ENCODE data around the gene NUP35.
"Not testable (repeated sequence)": the region's sequence is repeated elsewhere in the genome, so short reads cannot be mapped to it uniquely, and the experiment has no call there.

Gene NUP35

GRCh38 chr2:183134016-183134415 is 9.8 kb downstream of the NUP35 start:
- DNase-seq (ENCODE audit: low spot score), result no peak

GRCh38 chr2:183148955-183149354 is 24.7 kb downstream of the NUP35 start:
- no peak for DNase-seq (ENCODE audit: low spot score)

- DNase-seq (ENCODE audit: low spot score), result no peak
Measured at GRCh38 chr2:183149489-183149888, 25.2 kb downstream of the NUP35 start.

- not testable (repeated sequence) for DNase-seq (ENCODE audit: low spot score)
Measured at GRCh38 chr2:183152280-183152679, 28.0 kb downstream of the NUP35 start.

GRCh38 chr2:183153967-183154366 is 29.7 kb downstream of the NUP35 start:
- DNase-seq (ENCODE audit: low spot score), result no peak

- DNase-seq (ENCODE audit: low spot score), result not testable (repeated sequence)
Measured at GRCh38 chr2:183154772-183155171, 30.5 kb downstream of the NUP35 start.

- DNase-seq (ENCODE audit: low spot score), result no peak
Measured at GRCh38 chr2:183157131-183157530, 32.9 kb downstream of the NUP35 start.

- no peak for DNase-seq (ENCODE audit: low spot score)
Measured at GRCh38 chr2:183162362-183162761, 38.1 kb downstream of the NUP35 start.

GRCh38 chr2:183163821-183164649 is 39.8 kb downstream of the NUP35 start:
- DNase-seq (ENCODE audit: low spot score), result no peak

GRCh38 chr2:183164650-183165015 is 40.4 kb downstream of the NUP35 start:
- DNase-seq (ENCODE audit: low spot score), result no peak

- DNase-seq (ENCODE audit: low spot score), result no peak
Measured at GRCh38 chr2:183166210-183166609, 42.0 kb downstream of the NUP35 start.

- DNase-seq (ENCODE audit: low spot score), result not testable (repeated sequence)
Measured at GRCh38 chr2:183166976-183167375, 42.7 kb downstream of the NUP35 start.

- DNase-seq (ENCODE audit: low spot score), result no peak
Measured at GRCh38 chr2:183172220-183172887, 48.1 kb downstream of the NUP35 start.

GRCh38 chr2:183179156-183179555 is 54.9 kb downstream of the NUP35 start:
- no peak for DNase-seq (ENCODE audit: low spot score)

GRCh38 chr2:183185534-183185933 is 61.3 kb downstream of the NUP35 start:
- no peak for DNase-seq (ENCODE audit: low spot score)

- no peak for DNase-seq (ENCODE audit: low spot score)
Measured at GRCh38 chr2:183186296-183186695, 62.1 kb downstream of the NUP35 start.

GRCh38 chr2:183186766-183187165 is 62.5 kb downstream of the NUP35 start:
- no peak for DNase-seq (ENCODE audit: low spot score)

GRCh38 chr2:183192343-183192742 is 68.1 kb downstream of the NUP35 start:
- DNase-seq (ENCODE audit: low spot score), result no peak

- no peak for DNase-seq (ENCODE audit: low spot score)
Measured at GRCh38 chr2:183193904-183194303, 69.7 kb downstream of the NUP35 start.

- DNase-seq (ENCODE audit: low spot score), result no peak
Measured at GRCh38 chr2:183195397-183195796, 71.2 kb downstream of the NUP35 start.

- DNase-seq (ENCODE audit: low spot score), result no peak
Measured at GRCh38 chr2:183195998-183196409, 71.8 kb downstream of the NUP35 start.

GRCh38 chr2:183204397-183204796 is 80.2 kb downstream of the NUP35 start:
- DNase-seq (ENCODE audit: low spot score), result no peak

GRCh38 chr2:183207110-183207509 is 82.9 kb downstream of the NUP35 start:
- no peak for DNase-seq (ENCODE audit: low spot score)

Data from activated CD4-positive, alpha-beta T cell treated with anti-CD3 and anti-CD28 coated beads, Interleukin-2, Interleukin-4, amounts not matched to agents 100 ng/mL and 50 ng/mL, durations not matched to agents 16 hours and 8 hours (primary cell).